Measurements from ENCODE around the gene C11orf91.
A peak's percentile ranks its signal among the peaks of the same experiment; 100 is the strongest.

Gene C11orf91

DNA sequence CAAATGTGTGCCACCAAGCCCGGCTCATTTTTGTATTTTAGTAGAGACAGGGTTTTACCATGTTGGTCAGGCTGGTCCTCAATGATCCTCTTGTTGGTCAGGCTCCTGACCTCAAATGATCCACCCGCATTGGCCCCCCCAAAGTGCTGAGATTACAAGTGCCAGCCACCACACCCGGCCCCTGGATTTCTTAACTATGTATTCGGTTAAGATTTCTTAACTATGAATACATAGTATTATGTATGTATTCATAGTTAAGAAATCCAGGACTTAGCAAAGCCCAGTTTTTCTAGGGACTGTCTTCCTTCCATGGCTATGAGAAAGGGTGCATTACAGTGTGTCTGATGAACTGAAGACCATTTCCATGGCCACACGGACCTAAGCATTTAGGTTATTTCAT is 1.7 kb downstream of the C11orf91 start:
- H3K4me3 ChIP-seq (ENCODE audit: severe bottlenecking) = no peak overlapping the region
- no peaks in the 10 kb centered on the region for H3K27me3 ChIP-seq (ENCODE audit: insufficient read depth, poor library complexity, severe bottlenecking)
- peak overlapping the region; percentile 100 for H3K27ac ChIP-seq (ENCODE audit: poor library complexity, severe bottlenecking)

DNA sequence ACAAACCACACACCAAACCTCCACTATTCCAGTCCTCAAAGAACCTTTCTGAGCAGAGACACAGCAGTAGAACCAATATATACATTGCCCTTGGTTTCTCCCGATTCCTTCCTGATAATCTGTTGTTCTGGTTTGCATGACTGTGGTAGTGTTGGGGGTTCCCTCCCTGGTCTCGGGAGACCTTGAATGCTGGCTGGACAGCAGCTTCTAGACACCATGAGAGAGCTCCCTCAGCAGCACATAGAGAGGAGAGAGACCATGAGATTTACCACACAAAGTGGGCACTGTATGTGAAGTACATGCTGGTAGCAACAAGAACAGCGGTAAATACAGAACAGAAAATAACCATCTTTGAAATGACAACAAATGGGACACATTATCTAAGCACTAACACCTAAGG is 2.6 kb downstream of the C11orf91 start:
- Histone ChIP-seq H3K4me1 (ENCODE audit: insufficient read depth, poor library complexity, severe bottlenecking) (peaks cover 50% of the 10 kb centered on the region), H3K9me3 (ENCODE audit: severe bottlenecking) (no peaks in the 10 kb centered on the region), H3K27me3 (ENCODE audit: insufficient read depth, poor library complexity, severe bottlenecking) (no peaks in the 10 kb centered on the region), H3K36me3 (ENCODE audit: low read depth) (no peaks in the 10 kb centered on the region), H3K27ac (ENCODE audit: poor library complexity, severe bottlenecking) (peak overlapping the region; percentile 100), H3K4me3 (ENCODE audit: severe bottlenecking) (no peak overlapping the region)
- no peak for ATAC-seq (ENCODE audit: low read depth)
- TF ChIP-seq, protein P1, sequence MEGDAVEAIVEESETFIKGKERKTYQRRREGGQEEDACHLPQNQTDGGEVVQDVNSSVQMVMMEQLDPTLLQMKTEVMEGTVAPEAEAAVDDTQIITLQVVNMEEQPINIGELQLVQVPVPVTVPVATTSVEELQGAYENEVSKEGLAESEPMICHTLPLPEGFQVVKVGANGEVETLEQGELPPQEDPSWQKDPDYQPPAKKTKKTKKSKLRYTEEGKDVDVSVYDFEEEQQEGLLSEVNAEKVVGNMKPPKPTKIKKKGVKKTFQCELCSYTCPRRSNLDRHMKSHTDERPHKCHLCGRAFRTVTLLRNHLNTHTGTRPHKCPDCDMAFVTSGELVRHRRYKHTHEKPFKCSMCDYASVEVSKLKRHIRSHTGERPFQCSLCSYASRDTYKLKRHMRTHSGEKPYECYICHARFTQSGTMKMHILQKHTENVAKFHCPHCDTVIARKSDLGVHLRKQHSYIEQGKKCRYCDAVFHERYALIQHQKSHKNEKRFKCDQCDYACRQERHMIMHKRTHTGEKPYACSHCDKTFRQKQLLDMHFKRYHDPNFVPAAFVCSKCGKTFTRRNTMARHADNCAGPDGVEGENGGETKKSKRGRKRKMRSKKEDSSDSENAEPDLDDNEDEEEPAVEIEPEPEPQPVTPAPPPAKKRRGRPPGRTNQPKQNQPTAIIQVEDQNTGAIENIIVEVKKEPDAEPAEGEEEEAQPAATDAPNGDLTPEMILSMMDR (IDR thresholded peaks at IDR 0.05; ENCODE audit: poor library complexity, severe bottlenecking) = no peak
- DNase-seq (ENCODE audit: low spot score) = no peak

More for the DNA sequence above, 1.7 kb downstream of the C11orf91 start:
- H3K4me1 ChIP-seq (ENCODE audit: insufficient read depth, poor library complexity, severe bottlenecking) = peaks cover 51% of the 10 kb centered on the region
- no peaks in the 10 kb centered on the region for H3K36me3 ChIP-seq (ENCODE audit: low read depth)
- H3K9me3 ChIP-seq (ENCODE audit: severe bottlenecking) = no peaks in the 10 kb centered on the region
- ATAC-seq (ENCODE audit: low read depth) = no peak
- TF ChIP-seq, protein P1 (IDR thresholded peaks at IDR 0.05; ENCODE audit: poor library complexity, severe bottlenecking) = no peak
- DNase-seq (ENCODE audit: low spot score) = no peak

DNA sequence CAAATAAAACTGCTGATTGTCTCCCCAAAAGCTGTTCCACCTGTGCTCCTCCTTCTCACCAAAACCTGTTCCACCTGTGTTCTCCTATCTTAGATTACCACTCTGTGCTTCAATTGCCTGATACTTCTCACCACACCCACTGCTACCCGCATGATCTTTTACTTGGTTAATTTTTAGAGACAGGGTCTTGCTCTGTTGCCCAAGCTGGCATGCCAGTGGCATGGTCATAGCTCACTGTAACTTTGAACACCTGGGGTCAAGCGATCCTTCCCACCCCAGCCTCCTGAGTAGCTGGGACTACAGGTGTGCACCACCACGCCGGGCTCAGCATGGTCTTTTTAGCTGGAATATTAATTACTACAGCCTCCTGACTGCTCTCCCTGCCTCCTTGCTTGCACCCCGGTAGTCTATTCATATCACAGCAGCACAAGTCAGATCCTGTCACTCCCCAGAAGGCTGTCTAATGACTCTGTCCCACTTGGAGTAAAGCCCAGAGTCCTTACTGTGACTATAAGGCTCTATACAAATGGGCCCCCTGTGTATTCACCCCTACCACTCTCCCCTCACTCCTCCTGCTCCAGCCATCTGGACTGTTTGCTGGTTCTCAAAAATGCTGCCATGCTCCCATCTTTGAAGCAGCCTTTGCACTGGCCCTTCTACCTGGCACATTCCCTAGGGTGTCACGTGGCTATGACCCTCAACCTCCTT is 3.5 kb downstream of the C11orf91 start:
- Histone ChIP-seq H3K4me3 (ENCODE audit: severe bottlenecking) (no peak overlapping the region), H3K27me3 (ENCODE audit: insufficient read depth, poor library complexity, severe bottlenecking) (no peaks in the 10 kb centered on the region), H3K9me3 (ENCODE audit: severe bottlenecking) (no peaks in the 10 kb centered on the region), H3K4me1 (ENCODE audit: insufficient read depth, poor library complexity, severe bottlenecking) (peaks cover 50% of the 10 kb centered on the region), H3K27ac (ENCODE audit: poor library complexity, severe bottlenecking) (peak overlapping the region; percentile 100), H3K36me3 (ENCODE audit: low read depth) (no peaks in the 10 kb centered on the region)
- no peak for ATAC-seq (ENCODE audit: low read depth)
- TF ChIP-seq, protein P1 (IDR thresholded peaks at IDR 0.05; ENCODE audit: poor library complexity, severe bottlenecking) = no peak
- no peak for DNase-seq (ENCODE audit: low spot score)

DNA sequence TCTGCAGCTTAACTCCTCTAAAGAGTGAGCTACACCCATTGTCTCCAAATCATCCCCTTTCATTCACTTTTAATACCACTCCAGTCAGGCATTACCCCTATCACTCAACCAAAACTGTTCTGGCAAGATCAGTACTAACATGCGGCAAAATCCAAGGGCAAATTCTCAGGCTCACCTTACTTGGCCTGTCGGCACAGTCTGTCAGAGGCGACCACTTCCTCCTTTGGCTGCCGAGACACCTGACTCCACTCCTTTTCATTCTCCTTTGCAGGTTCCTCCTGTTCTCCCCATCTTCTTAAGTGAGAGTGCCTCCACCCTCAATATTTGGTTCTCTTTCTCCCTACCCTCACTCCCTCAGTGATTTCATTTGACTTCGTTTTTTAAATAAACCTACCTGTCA is 4.2 kb downstream of the C11orf91 start:
- TF ChIP-seq, protein P1 (IDR thresholded peaks at IDR 0.05; ENCODE audit: poor library complexity, severe bottlenecking) = no peak
- Histone ChIP-seq H3K27me3 (ENCODE audit: insufficient read depth, poor library complexity, severe bottlenecking) (no peaks in the 10 kb centered on the region), H3K36me3 (ENCODE audit: low read depth) (no peaks in the 10 kb centered on the region), H3K9me3 (ENCODE audit: severe bottlenecking) (no peaks in the 10 kb centered on the region), H3K4me3 (ENCODE audit: severe bottlenecking) (no peak overlapping the region), H3K27ac (ENCODE audit: poor library complexity, severe bottlenecking) (peak overlapping the region; percentile 100), H3K4me1 (ENCODE audit: insufficient read depth, poor library complexity, severe bottlenecking) (peaks cover 50% of the 10 kb centered on the region)
- DNase-seq (ENCODE audit: low spot score) (no peak), ATAC-seq (ENCODE audit: low read depth) (no peak)

DNA sequence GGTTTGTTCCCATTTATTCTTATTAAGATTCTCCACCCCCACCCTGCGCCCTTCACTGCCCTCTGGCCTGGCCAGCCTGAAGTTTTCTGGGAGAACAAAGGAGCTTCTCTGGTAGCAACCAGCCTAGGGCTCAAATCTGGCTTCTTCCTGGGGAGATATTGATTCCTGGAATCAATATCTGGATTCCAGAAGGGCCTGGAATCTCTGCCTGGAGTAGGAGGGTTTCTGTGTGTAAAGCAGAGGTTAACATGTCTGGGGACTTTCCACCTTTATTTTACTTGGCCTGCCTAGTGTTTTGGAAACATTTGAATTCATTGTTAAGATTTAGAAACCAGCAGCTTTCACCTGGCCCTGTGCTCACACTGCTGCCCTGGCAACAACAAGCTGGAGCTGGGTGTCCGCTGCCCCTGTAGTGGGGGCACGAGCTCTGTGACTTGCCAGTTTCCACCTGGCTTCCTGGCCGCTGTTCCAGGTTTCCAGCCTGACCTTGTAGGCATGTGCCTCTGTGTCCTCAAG is 5.5 kb downstream of the C11orf91 start:
- Histone ChIP-seq H3K27ac (ENCODE audit: poor library complexity, severe bottlenecking) (peak overlapping the region; percentile 100), H3K36me3 (ENCODE audit: low read depth) (no peaks in the 10 kb centered on the region), H3K4me1 (ENCODE audit: insufficient read depth, poor library complexity, severe bottlenecking) (peaks cover 55% of the 10 kb centered on the region), H3K27me3 (ENCODE audit: insufficient read depth, poor library complexity, severe bottlenecking) (no peaks in the 10 kb centered on the region), H3K4me3 (ENCODE audit: severe bottlenecking) (no peak overlapping the region), H3K9me3 (ENCODE audit: severe bottlenecking) (no peaks in the 10 kb centered on the region)
- TF ChIP-seq, protein P1 (IDR thresholded peaks at IDR 0.05; ENCODE audit: poor library complexity, severe bottlenecking) = no peak
- ATAC-seq (ENCODE audit: low read depth) (no peak), DNase-seq (ENCODE audit: low spot score) (no peak)

All from RWPE2 (cell line).